Vagina (tissue), 2 donors: ENCODE results near the gene TJAP1. TPM values are rescaled to one million over a fixed set of nuclear protein-coding genes. Genes with fewer than 3 reads are reported as not detected.

Experiments
- DNase-seq, 2 donors: peaks; one replicate each; pipeline ENCODE4 v3.0.0-alpha.2; 2017; ENCODE audit errors: extremely low spot score in 2 of 2
- H3K27ac ChIP-seq: fragments of 200-600 bp; sonication (generic); one replicate; pipeline ENCODE4 v1.5.1; 2019
- H3K27me3 ChIP-seq: fragments of 200-600 bp; sonication (generic); one replicate; pipeline ENCODE4 v1.5.1; 2019
- H3K36me3 ChIP-seq, 2 donors: fragments of 200-600 bp; sonication (generic); one replicate each; pipeline ENCODE4 v1.5.1; 2017 to 2019
- H3K4me1 ChIP-seq: fragments of 200-600 bp; sonication (generic); one replicate; pipeline ENCODE4 v1.5.1; 2019
- H3K4me3 ChIP-seq, 2 donors: fragments of 200-600 bp; sonication (generic); 1 replicate in 1 of 2; 2 replicates in 1 of 2; pipeline ENCODE4 v1.5.1; 2016 to 2019
- H3K9me3 ChIP-seq: fragments of 200-600 bp; sonication (generic); one replicate; pipeline ENCODE4 v1.5.1; 2019
- POLR2A ChIP-seq, 2 donors: fragments of 450-650 bp; IDR thresholded peaks; one replicate each; pipeline ENCODE4 v1.6.1; 2017; ENCODE audit warnings: antibody characterized with exemption in 2 of 2, mild to moderate bottlenecking in 2 of 2, moderate library complexity in 2 of 2
- POLR2AphosphoS5 ChIP-seq, 2 donors: sonication (generic); formaldehyde crosslinking; IDR thresholded peaks; one replicate each; pipeline ENCODE4 v1.9.0; 2017; ENCODE audit warnings: antibody characterized with exemption in 2 of 2, mild to moderate bottlenecking in 2 of 2, low read depth in 1 of 2; ENCODE audit not compliant: insufficient read depth in 1 of 2
- intact Hi-C: fragments of 100-400 bp; cut with DNase I; formaldehyde crosslinking; loops from one replicate; pipeline ENCODE4 v1.15.1; 2023
- total RNA-seq: library from RNA; depleted of rRNA; stranded (reverse); fragments of >200 nt; gene quantifications from one replicate; pipeline ENCODE4 v1.2.3, GENCODE V29; 2016
- TF ChIP-seq, protein P1 (sequence below), 3 experiments: fragments of 450-650 bp in 2 of 3; fragments of 200-600 bp in 1 of 3; sonication (generic) in 1 of 3; IDR thresholded peaks; one replicate each; pipeline ENCODE4 v1.5.1; 2017 to 2019; ENCODE audit warnings: antibody characterized with exemption in 3 of 3, mild to moderate bottlenecking in 2 of 3, moderate library complexity in 2 of 3

The TJAP1 gene, protein sequence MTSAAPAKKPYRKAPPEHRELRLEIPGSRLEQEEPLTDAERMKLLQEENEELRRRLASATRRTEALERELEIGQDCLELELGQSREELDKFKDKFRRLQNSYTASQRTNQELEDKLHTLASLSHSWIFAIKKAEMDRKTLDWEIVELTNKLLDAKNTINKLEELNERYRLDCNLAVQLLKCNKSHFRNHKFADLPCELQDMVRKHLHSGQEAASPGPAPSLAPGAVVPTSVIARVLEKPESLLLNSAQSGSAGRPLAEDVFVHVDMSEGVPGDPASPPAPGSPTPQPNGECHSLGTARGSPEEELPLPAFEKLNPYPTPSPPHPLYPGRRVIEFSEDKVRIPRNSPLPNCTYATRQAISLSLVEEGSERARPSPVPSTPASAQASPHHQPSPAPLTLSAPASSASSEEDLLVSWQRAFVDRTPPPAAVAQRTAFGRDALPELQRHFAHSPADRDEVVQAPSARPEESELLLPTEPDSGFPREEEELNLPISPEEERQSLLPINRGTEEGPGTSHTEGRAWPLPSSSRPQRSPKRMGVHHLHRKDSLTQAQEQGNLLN
- total RNA-seq = 27.5 TPM

DNA sequence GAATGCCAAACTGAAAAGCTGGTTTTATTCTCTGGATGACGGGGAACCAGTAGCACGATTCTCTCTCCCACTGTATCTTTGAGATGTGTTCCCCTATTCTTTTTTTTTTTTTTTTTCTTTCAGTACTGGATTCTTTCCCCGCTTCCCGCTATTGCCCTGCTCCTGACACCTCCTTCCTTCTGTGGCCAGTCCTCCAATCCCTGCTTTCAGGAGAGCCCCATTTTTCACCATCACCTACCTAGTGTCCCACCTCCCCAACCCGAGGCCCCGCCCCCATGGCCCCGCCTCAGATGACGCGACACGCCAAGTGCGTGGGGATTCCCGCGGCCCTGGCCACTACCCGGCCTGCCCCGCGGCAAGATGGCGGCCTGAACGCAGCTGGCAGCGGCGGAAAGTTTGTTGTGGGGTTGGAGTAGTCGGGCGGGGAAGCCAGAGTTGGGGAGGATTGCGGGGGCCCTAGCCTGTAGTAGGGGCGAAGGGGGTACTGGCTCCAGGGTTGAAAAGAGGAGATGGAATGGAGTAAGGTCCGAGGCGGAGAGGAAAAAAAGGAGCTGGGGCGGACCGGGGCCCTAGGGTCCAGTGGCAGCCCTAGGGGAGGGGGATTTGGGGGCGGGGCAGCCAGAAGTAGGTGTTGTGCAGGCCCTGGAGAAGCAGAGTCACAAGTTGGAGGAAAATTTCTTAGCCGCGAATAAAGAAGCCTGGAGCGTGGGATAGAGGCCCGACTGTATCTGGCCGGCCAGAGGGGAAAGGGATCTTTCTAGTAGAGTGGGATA is at the start of gene TJAP1:
Gene TJAP1, plus strand, starts transcription at position 336 of the 773 bp plus-strand sequence. CDS start 21,432 bp downstream, outside the sequence.
- H3K27me3 ChIP-seq = no peaks in the 10 kb centered on the region
- H3K9me3 ChIP-seq = no peaks in the 10 kb centered on the region
- intact Hi-C loops = no loop called here
- H3K4me1 ChIP-seq = peaks cover 44% of the 10 kb centered on the region
- TF ChIP-seq POLR2AphosphoS5 (IDR thresholded peaks at IDR 0.05; ENCODE audit: insufficient read depth in 1 of 2, low read depth in 1 of 2) = peak; percentile 77 to 87
- peak in 1 of 2 donors; percentile 39 for TF ChIP-seq POLR2A (IDR thresholded peaks at IDR 0.05)
- TF ChIP-seq, protein P1, sequence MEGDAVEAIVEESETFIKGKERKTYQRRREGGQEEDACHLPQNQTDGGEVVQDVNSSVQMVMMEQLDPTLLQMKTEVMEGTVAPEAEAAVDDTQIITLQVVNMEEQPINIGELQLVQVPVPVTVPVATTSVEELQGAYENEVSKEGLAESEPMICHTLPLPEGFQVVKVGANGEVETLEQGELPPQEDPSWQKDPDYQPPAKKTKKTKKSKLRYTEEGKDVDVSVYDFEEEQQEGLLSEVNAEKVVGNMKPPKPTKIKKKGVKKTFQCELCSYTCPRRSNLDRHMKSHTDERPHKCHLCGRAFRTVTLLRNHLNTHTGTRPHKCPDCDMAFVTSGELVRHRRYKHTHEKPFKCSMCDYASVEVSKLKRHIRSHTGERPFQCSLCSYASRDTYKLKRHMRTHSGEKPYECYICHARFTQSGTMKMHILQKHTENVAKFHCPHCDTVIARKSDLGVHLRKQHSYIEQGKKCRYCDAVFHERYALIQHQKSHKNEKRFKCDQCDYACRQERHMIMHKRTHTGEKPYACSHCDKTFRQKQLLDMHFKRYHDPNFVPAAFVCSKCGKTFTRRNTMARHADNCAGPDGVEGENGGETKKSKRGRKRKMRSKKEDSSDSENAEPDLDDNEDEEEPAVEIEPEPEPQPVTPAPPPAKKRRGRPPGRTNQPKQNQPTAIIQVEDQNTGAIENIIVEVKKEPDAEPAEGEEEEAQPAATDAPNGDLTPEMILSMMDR (IDR thresholded peaks at IDR 0.05) = no peak
- DNase-seq = no peak
- H3K36me3 ChIP-seq = no peaks in the 10 kb centered on the region
- peak within 1 kb of the TSS; percentile 90 for H3K27ac ChIP-seq
- H3K4me3 ChIP-seq = peak within 1 kb of the TSS; percentile 67 to 90

DNA sequence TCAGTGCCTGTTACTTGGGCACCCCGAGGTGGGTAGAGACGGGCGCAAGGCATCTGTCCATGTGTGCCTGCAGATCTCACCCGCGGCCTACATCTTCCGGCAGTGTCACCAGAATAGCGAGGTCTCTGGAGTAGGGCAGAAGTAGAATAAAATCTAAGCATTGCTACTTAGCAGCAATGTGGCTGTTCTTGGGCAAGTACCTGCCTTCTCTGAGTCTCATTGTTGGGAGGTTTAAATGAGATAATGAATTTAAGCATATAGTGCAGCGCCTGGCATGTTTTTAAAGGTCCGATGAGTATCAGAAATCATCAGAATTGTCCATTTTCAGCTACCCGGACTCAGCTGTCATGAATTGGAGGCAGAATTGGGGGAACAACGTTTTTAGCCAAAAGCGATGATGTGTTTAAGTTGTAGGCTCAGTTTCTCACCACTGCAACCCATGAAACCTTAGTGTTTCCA is 49.2 kb upstream of the TJAP1 start:
- Histone ChIP-seq H3K4me1 (peaks cover 24% of the 10 kb centered on the region), H3K9me3 (no peaks in the 10 kb centered on the region), H3K27me3 (no peaks in the 10 kb centered on the region), H3K36me3 (no peaks in the 10 kb centered on the region), H3K4me3 (peak overlapping the region; percentile 55 to 82), H3K27ac (peak overlapping the region; percentile 82)
- intact Hi-C loops = no loop called here
- no peak for DNase-seq
- TF ChIP-seq POLR2AphosphoS5 (IDR thresholded peaks at IDR 0.05; ENCODE audit: insufficient read depth in 1 of 2, low read depth in 1 of 2) (no peak), POLR2A (IDR thresholded peaks at IDR 0.05) (no peak)
- TF ChIP-seq, protein P1 (IDR thresholded peaks at IDR 0.05) = no peak

DNA sequence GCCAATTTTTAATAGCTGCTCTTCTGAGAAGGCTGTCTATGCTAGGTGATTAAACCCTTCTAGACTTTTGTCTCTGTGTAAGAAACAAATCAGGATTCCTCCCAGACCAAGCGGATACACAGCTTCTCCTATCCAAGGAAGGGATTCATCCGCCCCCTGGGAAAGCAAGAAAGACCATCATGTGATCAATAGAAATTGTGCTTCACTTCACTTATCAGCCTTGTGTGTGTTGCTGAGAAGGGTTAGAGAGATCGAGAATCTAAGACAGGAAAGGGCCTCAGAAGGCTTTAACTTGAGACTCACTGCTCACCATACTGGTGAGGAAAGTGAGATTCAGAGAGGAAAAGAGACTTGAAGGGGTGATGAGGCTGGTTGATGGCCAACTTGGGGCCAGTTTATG is 48.5 kb upstream of the TJAP1 start:
- Histone ChIP-seq H3K4me3 (peak overlapping the region; percentile 55 to 82), H3K36me3 (no peaks in the 10 kb centered on the region), H3K9me3 (no peaks in the 10 kb centered on the region), H3K27me3 (no peaks in the 10 kb centered on the region), H3K27ac (peak overlapping the region; percentile 82), H3K4me1 (peaks cover 24% of the 10 kb centered on the region)
- TF ChIP-seq POLR2A (IDR thresholded peaks at IDR 0.05) = no peak
- no peak for TF ChIP-seq POLR2AphosphoS5 (IDR thresholded peaks at IDR 0.05; ENCODE audit: insufficient read depth in 1 of 2, low read depth in 1 of 2)
- TF ChIP-seq, protein P1 (IDR thresholded peaks at IDR 0.05) = no peak
- DNase-seq = no peak
- intact Hi-C loops = no loop called here

DNA sequence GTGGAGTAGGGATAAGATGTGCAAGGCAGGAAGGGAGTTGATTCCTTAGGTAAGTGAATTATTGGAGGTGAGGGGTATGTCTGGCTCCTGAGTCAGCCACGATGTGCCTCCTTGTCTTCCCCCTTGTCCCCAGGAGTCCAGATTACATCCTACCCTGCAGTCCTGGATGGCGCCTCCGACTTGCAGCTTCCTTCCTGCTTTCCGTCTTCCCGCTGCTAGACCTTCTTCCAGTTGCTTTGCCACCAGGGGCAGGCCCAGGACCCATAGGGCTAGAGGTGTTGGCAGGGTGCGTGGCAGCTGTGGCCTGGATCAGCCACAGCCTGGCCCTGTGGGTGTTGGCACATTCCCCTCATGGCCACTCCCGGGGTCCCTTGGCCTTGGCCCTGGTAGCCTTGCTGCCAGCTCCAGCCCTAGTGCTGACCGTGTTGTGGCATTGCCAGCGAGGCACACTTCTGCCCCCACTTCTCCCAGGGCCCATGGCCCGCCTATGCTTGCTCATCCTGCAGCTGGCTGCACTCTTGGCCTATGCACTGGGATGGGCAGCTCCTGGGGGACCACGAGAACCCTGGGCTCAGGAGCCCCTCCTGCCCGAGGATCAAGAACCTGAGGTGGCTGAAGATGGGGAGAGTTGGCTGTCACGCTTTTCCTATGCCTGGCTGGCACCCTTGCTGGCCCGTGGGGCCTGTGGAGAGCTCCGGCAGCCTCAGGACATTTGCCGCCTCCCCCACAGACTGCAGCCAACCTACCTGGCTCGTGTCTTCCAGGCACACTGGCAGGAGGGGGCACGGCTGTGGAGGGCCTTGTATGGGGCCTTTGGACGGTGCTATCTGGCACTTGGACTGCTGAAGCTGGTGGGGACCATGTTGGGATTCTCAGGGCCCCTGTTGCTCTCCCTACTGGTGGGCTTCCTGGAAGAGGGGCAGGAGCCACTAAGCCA is 45.1 kb upstream of the TJAP1 start:
- intact Hi-C loops = no loop called here
- Histone ChIP-seq H3K9me3 (no peaks in the 10 kb centered on the region), H3K27ac (no peak overlapping the region), H3K4me1 (peaks cover 42% of the 10 kb centered on the region), H3K27me3 (no peaks in the 10 kb centered on the region), H3K4me3 (no peak overlapping the region), H3K36me3 (no peaks in the 10 kb centered on the region)
- no peak for DNase-seq
- TF ChIP-seq, protein P1 (IDR thresholded peaks at IDR 0.05) = no peak
- TF ChIP-seq POLR2AphosphoS5 (IDR thresholded peaks at IDR 0.05; ENCODE audit: insufficient read depth in 1 of 2, low read depth in 1 of 2) (no peak), POLR2A (IDR thresholded peaks at IDR 0.05) (no peak)
